Smooth muscle cell of the coronary artery (primary cell): ENCODE data around the gene TOMM20. TPM values are rescaled to one million over a fixed set of nuclear protein-coding genes. Genes with fewer than 3 reads are reported as not detected.

Experiments used
- total RNA-seq: library from RNA; depleted of rRNA; stranded (reverse); fragments of >200 nt; gene quantifications from 2 replicates; pipeline ENCODE4 v1.2.3, GENCODE V29; 2014; ENCODE audit warnings: low replicate concordance

TOMM20 gene
- 51.5 and 91.6 TPM in 2 replicates for total RNA-seq

GRCh38 chr1:235128456-235129328 lies at the start of gene TOMM20:
Gene TOMM20 (minus strand): TSS chr1:235128837. CDS start chr1:235128715, 122 bp downstream.

GRCh38 chr1:235160957-235161684 lies 32.5 kb upstream of the TOMM20 start, which contains the start of gene RBM34:
Gene RBM34 (minus strand): TSS chr1:235161250. CDS start chr1:235161226, 24 bp downstream.

Other genes starting within 250 kb of the TOMM20 start
- 34.8 and 64.2 TPM in 2 replicates for gene RBM34, start 32.4 kb upstream of the TOMM20 start, total RNA-seq
- gene ARID4B, start 199.3 kb upstream of the TOMM20 start, total RNA-seq: 27.5 and 29.9 TPM in 2 replicates
- 14.7 and 27.3 TPM in 2 replicates for gene GGPS1, start 199.7 kb upstream of the TOMM20 start, total RNA-seq
- gene TBCE, start 238.6 kb upstream of the TOMM20 start, total RNA-seq: 15.7 and 20.9 TPM in 2 replicates